HUES64 (cell line): ENCODE results near the gene CCDC185.
A peak's percentile ranks its signal among the peaks of the same experiment; 100 is the strongest.

Experiments
- H3K27ac ChIP-seq: 2 replicates; pipeline ENCODE4 v1.7.0; 2013; ENCODE audit warnings: low read depth, low read length, inconsistent platforms
- H3K27me3 ChIP-seq: 2 replicates; pipeline ENCODE4 v1.6.1; 2013; ENCODE audit warnings: mild to moderate bottlenecking, low read length; ENCODE audit not compliant: insufficient read depth
- H3K36me3 ChIP-seq: 2 replicates; pipeline ENCODE4 v1.6.1; 2013; ENCODE audit warnings: mild to moderate bottlenecking, low read length; ENCODE audit not compliant: insufficient read depth
- H3K4me1 ChIP-seq: 2 replicates; pipeline ENCODE4 v1.6.1; 2013; ENCODE audit warnings: mild to moderate bottlenecking, low read length, moderate library complexity; ENCODE audit not compliant: insufficient read depth
- H3K4me3 ChIP-seq: 2 replicates; pipeline ENCODE4 v1.5.1; 2013; ENCODE audit warnings: mild to moderate bottlenecking, low read length, moderate library complexity
- H3K9ac ChIP-seq: 2 replicates; pipeline ENCODE4 v1.6.1; 2013; ENCODE audit warnings: mild to moderate bottlenecking, low read depth, low read length
- H3K9me3 ChIP-seq: 2 replicates; pipeline ENCODE4 v1.6.1; 2013; ENCODE audit warnings: low read depth, low read length; ENCODE audit not compliant: insufficient read depth
- WGBS: fragments of 150-250, 120-280 bp; methylation state at CpG from one replicate; pipeline ENCODE4 v1.1.7; 2013; ENCODE audit warnings: missing lambda C conversion rate; 5-methylcytosine and 5-hydroxymethylcytosine counted together

Gene CCDC185

DNA sequence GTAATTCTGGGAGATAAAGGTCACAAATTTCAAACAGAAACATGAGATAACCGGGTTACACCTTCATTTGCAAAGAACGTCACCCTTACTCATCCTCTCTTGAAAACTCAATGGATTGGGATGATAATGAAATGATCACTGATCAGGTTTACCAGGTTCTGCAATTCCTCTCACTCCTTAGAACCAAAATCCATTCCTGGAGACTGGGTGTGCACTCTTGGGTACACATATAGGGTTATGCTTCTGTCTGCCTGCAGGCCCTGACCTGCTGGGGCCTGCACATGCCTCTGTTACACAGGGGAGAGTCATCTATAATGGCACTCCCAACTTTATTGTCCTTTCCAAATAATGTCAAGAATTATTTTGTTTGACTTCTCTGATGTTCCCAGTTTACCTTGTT, 37.5 kb upstream of the CCDC185 start:
- H3K9me3 ChIP-seq = no peaks in the 10 kb centered on the region
- 0 out of 2 replicates have a peak, but pooled peaks cover 6% of the 10 kb centered on the region for H3K4me1 ChIP-seq
- H3K36me3 ChIP-seq = no peaks in the 10 kb centered on the region
- no peak overlapping the region for H3K27ac ChIP-seq
- no peak overlapping the region for H3K9ac ChIP-seq
- 100% methylated on average over 1 of the region's 2 CpGs for WGBS
- H3K27me3 ChIP-seq = peaks cover 9% of the 10 kb centered on the region; the same call in 1 of the 2 replicates
- H3K4me3 ChIP-seq = no peak overlapping the region

- Histone ChIP-seq H3K9me3 (no peaks in the 10 kb centered on the region), H3K36me3 (no peaks in the 10 kb centered on the region), H3K27me3 (peaks cover 39% of the 10 kb centered on the region), H3K27ac (no peak overlapping the region), H3K9ac (no peak overlapping the region), H3K4me3 (no peak overlapping the region), H3K4me1 (peaks cover 6% of the 10 kb centered on the region; the same call in 1 of the 2 replicates)
- WGBS = 42% methylated on average over 2 of the region's 3 CpGs
Observed at GRCh38 chr1:223358826-223359225, 34.4 kb upstream of the CCDC185 start.

DNA sequence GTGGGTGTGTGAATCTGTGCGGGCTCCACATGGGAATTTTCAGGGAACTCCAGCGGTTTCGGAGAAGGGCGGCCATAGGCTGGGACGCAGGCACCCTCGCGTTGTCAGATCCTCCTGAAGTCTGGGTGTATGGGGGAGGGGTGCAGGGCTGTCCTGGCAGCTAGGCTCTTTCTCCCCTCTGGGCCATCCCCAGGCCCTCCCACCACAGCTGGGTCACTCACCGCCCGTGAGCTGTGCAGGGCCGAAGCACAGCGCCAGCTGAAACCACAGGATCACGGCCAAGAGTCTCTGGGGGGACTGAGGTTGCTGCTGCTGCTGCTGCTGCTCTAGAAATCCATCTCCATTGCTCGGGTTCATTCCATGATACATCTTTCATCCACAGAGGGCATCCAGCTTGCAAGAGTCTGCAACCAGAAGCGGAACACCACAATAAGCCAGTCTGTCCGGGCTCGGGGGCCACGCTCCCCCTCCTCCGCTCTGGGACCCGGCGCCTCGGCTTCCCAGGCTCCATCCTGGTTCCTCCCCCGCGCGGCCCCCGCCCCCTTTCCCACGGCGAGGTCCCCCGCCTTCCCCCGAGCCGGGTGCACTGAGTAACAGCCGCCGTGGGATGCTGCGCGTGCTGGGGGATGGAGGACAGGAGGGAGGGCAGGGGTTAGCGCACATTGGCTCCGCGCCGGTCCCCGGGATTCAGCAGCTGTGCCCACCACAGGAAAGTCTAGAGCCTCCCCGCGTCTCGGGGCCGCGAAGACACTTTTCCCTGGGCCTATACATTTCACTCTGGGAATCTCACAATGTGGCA, 30.0 kb upstream of the CCDC185 start:
- Histone ChIP-seq H3K9ac (no peak overlapping the region), H3K4me3 (peak overlapping the region; percentile 56), H3K27ac (no peak overlapping the region), H3K4me1 (peaks cover 10% of the 10 kb centered on the region), H3K27me3 (peaks cover 61% of the 10 kb centered on the region), H3K9me3 (no peaks in the 10 kb centered on the region), H3K36me3 (no peaks in the 10 kb centered on the region)
- WGBS = 1% methylated on average over 44 of the region's 44 CpGs

GRCh38 chr1:223363856-223364684, 29.1 kb upstream of the CCDC185 start, which contains the start of gene SUSD4:
Gene SUSD4 (minus strand): TSS chr1:223364176. CDS start chr1:223363425, 751 bp downstream.
- no peaks in the 10 kb centered on the region for H3K9me3 ChIP-seq
- peaks cover 10% of the 10 kb centered on the region for H3K4me1 ChIP-seq
- peaks cover 61% of the 10 kb centered on the region for H3K27me3 ChIP-seq
- WGBS = under 1% methylated on average over 102 of the region's 111 CpGs
- peak within 1 kb of the TSS; percentile 56 for H3K4me3 ChIP-seq
- H3K9ac ChIP-seq = no peak within 1 kb of the TSS
- H3K27ac ChIP-seq = no peak within 1 kb of the TSS
- no peaks in the 10 kb centered on the region for H3K36me3 ChIP-seq

DNA sequence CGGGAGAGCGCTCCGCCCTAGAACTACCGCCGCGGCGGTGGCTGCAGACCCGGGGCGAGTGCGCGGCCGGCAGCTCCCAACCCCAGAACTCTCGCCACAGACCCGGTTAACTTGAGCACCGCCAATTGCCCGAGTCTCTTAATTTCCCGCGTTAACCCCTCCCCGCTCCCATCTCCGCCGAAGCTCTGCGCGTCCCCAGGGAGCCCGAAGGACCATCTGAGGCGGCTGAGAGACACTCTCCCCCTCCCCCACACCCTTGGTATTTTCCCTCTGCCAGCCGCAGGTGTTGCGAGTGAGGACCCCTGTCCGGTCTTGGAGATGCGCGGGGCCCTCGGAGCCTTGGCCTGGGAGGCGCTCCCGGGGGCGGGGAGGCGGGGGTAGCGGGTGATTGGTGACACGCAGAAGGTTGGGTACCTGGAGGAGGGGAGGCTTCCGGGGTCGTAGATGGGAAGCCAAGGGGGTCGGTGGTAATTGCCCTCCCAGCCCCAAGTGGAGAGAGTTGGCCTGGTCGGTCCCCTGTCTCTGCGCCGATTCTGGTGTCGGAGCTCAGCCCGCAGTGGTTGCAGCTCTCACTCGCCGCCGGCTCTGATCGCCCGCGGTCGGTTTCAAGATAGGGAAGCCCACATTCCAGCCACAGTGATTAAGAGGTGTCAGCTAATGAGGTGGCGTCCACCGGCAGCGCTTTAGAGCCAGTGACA, 28.4 kb upstream of the CCDC185 start:
- no peak overlapping the region for H3K27ac ChIP-seq
- H3K27me3 ChIP-seq = peaks cover 61% of the 10 kb centered on the region
- no peaks in the 10 kb centered on the region for H3K9me3 ChIP-seq
- peak overlapping the region; percentile 56 for H3K4me3 ChIP-seq
- H3K36me3 ChIP-seq = no peaks in the 10 kb centered on the region
- no peak overlapping the region for H3K9ac ChIP-seq
- H3K4me1 ChIP-seq = peaks cover 10% of the 10 kb centered on the region
- WGBS = under 1% methylated on average over 55 of the region's 55 CpGs

DNA sequence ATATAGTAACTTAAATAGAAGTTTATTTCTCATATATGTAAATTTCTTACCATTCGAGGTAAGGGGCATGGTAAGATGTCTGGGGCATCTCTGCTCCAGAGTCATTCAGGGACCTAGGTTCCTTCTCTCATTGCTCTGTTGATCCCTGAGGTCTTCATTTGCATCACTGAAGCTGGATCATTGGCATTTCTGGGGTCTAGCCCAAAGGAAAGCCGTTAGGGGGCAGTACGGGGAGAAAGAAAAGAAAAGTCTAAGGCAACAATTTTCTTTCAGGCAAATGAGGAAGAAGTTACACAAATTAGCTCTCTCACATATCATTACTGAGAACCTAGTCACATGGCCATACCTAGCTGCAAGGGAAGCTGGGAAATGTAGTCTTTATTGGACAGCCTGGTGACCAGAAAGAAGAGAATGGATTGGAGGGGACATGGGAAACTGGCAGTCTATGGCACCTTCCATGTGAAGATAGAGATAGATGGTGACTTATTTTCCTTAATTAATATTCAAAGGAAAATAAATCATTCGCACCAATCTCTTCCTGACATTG, 19.1 kb upstream of the CCDC185 start:
- Histone ChIP-seq H3K27ac (no peak overlapping the region), H3K4me3 (no peak overlapping the region), H3K36me3 (no peaks in the 10 kb centered on the region), H3K4me1 (no peaks in the 10 kb centered on the region), H3K9ac (no peak overlapping the region), H3K9me3 (0 out of 2 replicates have a peak, but pooled peaks cover 10% of the 10 kb centered on the region), H3K27me3 (no peaks in the 10 kb centered on the region)
- 71% methylated on average over 4 of the region's 4 CpGs for whole genome bisulfite sequencing

DNA sequence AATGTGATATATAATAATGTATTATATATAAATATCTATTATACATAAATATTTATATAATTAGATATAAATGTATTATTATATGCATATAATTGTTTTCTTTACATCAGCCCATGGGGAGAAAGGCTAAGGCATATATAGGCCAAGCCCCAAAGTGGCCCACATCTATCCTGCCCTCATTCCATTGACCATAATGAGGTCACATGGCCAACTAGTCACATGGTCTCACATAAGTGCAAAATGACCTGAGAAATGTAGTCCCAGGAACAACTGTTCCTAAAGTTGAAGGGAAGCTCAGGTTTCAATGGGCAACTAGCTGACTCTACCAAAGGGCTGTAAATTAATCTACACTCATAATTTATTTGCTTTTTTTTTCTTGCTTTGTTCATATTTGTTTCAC, 14.5 kb upstream of the CCDC185 start:
- Histone ChIP-seq H3K27ac (no peak overlapping the region), H3K27me3 (peaks cover 2% of the 10 kb centered on the region; the same call in 1 of the 2 replicates), H3K9ac (no peak overlapping the region), H3K9me3 (0 out of 2 replicates have a peak, but pooled peaks cover 5% of the 10 kb centered on the region), H3K4me3 (no peak overlapping the region), H3K36me3 (no peaks in the 10 kb centered on the region), H3K4me1 (no peaks in the 10 kb centered on the region)

DNA sequence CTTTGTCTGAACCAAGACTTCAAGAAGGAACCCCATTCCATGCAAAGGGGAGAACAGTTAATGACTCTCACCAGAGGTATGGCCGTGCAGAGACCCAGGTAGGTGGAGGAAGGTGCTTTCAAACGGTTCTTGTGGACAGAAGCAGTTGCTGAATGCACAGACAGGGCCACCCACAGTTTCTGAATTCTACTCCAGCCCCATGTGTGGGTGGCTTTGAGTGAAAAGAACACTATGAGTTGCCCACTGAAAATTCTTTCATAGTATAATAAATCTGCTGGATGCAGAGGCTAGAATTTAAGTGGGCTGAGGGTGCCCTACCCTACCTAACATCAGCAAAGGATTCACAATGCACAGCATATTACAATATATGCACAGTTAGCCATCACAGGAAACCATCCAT, 7.2 kb upstream of the CCDC185 start:
- WGBS = 65% methylated on average over 2 of the region's 2 CpGs
- Histone ChIP-seq H3K4me1 (no peaks in the 10 kb centered on the region), H3K9ac (no peak overlapping the region), H3K27ac (no peak overlapping the region), H3K27me3 (peaks cover 2% of the 10 kb centered on the region; the same call in 1 of the 2 replicates), H3K36me3 (no peaks in the 10 kb centered on the region), H3K4me3 (no peak overlapping the region), H3K9me3 (no peaks in the 10 kb centered on the region)

- H3K36me3 ChIP-seq = no peaks in the 10 kb centered on the region
- no peaks in the 10 kb centered on the region for H3K4me1 ChIP-seq
- peaks cover 15% of the 10 kb centered on the region for H3K27me3 ChIP-seq
- no peaks in the 10 kb centered on the region for H3K9me3 ChIP-seq
- no peak overlapping the region for H3K27ac ChIP-seq
- no peak overlapping the region for H3K4me3 ChIP-seq
- H3K9ac ChIP-seq = no peak overlapping the region
Observed at GRCh38 chr1:223390618-223391017, 2.6 kb upstream of the CCDC185 start.

DNA sequence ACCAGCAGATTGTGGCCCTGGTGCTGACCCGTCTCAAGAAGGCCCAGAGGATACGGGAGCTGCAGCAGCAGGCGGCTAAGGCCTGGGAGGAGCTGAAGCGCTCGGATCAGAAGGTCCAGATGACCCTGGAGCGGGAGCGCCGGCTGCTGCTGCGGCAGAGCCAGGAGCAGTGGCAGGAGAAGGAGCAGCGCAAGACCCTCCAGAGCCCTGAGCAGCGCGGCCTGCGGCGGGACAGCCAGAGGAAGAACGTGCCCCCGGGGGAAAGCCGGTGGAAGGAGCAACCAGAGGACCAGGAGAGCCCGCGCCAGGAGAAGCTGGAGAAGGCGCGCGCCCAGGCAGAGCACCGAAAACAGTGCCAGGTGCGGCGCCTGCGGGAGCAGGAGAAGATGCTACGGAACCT, 1.0 kb downstream of the CCDC185 start:
- no peak overlapping the region for H3K4me3 ChIP-seq
- peaks cover 15% of the 10 kb centered on the region for H3K27me3 ChIP-seq
- no peaks in the 10 kb centered on the region for H3K9me3 ChIP-seq
- H3K4me1 ChIP-seq = no peaks in the 10 kb centered on the region
- no peaks in the 10 kb centered on the region for H3K36me3 ChIP-seq
- 94% methylated on average over 27 of the region's 27 CpGs for WGBS
- no peak overlapping the region for H3K9ac ChIP-seq
- no peak overlapping the region for H3K27ac ChIP-seq
